OCI-LY7 (cell line): ENCODE results near the gene CEP112.

Source experiments
- CTCF ChIP-seq: fragments of 200-600 bp; sonication (generic); conservative IDR thresholded peaks from 2 replicates; pipeline ENCODE4 v1.5.1; 2014; ENCODE audit warnings: mild to moderate bottlenecking, antibody characterized with exemption, low read length, moderate library complexity, mixed read lengths
- EZH2phosphoT487 ChIP-seq: fragments of 200-600 bp; sonication (generic); IDR thresholded peaks from 2 replicates; pipeline ENCODE4 v1.6.1; 2018; ENCODE audit warnings: low read depth, borderline replicate concordance, mild to moderate bottlenecking, mixed run types, antibody characterized with exemption, low read length, moderate library complexity, mixed read lengths

GRCh38 chr17:66203274-66204015 lies 11.5 kb upstream of the CEP112 start:
- TF ChIP-seq CTCF, result no peak
- no peak for TF ChIP-seq EZH2phosphoT487
